HG03064 (cell line): Measurements from ENCODE around the gene KCNK15.

Source experiments
- ATAC-seq: cut with Tn5 transposase; IDR thresholded peaks from one replicate; pipeline ENCODE4 v1.9.1; 2021; ENCODE audit warnings: low read depth; ENCODE audit not compliant: unreplicated experiment

Gene KCNK15

GRCh38 chr20:44781118-44781517 lies 35.5 kb downstream of the KCNK15 start:
- no peak for ATAC-seq

DNA sequence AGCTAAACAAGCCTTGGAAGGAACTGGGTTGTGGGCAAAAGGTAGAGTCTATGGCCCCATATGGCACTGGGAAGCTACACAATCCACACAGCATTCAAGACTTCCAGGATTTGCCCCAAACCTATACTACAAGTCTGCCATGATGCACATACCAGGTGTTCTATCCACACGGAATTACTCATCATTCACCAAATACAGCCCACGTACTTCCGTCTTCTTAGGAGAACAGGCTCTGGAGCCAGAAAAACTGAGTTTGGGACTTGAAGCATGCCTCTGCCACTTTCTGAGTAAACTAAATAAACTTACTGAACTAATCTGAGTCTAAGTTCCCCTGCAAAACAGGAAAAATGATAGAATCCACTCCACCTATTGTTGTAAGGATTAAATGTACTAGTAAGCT lies 36.1 kb downstream of the KCNK15 start:
- no peak for ATAC-seq

DNA sequence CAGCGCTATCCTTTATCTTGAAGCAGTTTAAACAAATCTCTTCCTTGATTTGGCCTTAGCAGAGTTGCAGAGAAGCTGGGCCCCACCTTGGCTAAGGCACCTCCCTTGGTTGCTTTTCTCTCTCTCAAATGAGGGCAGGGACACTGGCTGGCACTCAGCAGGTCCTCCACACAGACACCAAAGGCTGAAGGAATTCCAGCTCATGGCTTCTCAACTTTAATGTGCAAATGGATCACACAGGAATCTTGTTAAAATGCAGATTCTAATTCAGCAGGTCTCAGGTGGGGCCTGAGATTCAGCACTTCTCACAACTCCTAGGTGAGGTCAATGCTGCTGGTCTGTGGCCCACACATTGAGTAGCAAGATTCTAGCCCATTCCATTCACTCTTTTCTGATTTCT lies 39.0 kb downstream of the KCNK15 start:
- ATAC-seq, result no peak

GRCh38 chr20:44785768-44786167 lies 40.1 kb downstream of the KCNK15 start:
- no peak for ATAC-seq

- ATAC-seq, result no peak
Observed at GRCh38 chr20:44787299-44787698, 41.6 kb downstream of the KCNK15 start.

GRCh38 chr20:44788706-44789456 lies 43.2 kb downstream of the KCNK15 start:
- ATAC-seq, result no peak

DNA sequence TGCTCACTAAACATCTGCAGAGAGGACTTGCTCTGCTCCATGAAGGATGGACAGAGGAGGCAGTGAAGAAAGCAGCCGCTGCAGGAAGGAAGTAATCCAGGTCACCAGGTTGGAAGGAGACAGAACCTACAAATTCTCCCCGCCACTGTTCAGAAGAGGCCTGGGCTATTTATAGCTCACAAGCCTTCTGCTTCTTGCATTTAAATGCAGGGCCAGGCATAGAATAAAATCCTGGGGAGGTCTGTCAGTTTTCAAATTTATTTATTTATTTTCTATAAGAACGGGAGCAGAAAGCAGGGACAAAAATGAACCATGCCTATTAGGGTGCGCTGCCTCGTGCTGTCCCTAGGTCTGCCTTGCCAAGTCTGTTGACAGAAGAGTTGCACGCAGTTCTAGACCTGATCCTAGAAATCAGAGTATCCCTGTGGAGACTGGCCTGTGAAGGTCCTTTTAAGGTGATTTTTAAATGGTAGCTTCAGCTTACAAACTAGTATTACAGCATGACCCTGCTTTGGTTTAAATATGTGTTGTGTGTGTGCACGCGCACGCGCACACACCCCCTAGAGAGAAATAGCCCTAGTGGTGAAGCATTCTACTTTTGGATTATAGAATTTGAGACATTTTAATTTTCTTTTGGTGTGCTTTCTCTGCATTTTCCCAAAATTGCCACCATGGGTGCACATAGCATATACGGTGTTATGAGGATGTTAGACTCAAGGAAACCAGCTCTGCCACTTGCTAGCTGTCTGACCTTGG lies 45.2 kb downstream of the KCNK15 start:
- ATAC-seq, result no peak

- ATAC-seq, result no peak
Observed at GRCh38 chr20:44792796-44793195, 47.1 kb downstream of the KCNK15 start.

GRCh38 chr20:44795836-44796235 lies 50.2 kb downstream of the KCNK15 start:
- ATAC-seq, result no peak

DNA sequence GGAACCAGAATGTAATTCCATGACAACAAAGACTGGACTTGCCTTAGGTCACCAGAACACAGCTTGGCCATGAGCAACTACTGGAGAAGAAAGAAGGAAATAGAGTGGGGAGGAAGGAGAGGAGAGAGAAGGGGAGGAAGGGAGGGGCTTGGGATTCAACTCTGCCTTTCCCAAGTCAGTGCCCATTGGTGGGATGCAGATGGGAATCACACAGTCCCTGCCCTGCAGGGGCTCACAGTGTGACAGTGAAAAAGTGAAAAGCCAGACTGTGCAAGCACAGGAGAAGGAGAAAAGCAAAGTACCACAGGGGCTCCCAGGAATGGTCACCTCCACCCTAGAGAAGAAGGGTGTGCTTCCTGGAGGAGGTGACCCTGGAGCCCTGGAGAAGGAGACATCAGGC lies 50.6 kb downstream of the KCNK15 start:
- no peak for ATAC-seq

DNA sequence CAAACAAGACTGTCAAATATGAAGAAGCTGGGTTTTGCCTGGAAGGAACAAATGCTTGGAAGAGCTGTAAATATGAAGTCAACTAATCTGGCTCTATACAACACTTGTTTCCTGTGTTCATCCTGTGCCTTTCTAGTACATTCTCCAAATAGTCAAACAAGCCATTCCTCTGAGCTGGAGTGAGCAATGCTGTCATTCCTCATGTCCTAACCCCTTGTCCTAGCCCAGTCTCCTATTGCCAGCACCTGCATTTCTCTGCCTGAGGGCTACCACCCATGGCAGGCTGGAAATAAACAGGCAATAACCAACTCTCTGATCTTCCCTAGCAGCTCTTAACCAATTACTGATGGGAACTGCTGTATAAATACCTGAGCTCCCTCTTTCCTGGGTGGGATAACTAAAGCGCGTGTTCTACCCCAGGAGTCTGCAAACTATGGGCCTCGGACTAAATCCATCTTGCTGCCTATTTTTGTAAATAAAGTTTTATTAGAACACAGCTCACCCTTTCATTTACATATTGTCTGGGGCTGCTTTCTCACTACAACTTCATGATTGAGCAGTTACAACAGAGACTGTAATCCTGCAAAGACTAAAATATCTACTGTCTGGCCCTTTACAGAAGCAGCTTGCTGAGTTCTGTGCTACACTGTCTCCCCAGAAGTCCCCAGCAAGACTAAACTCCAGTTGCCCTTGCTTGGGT lies 51.2 kb downstream of the KCNK15 start:
- ATAC-seq, result no peak

DNA sequence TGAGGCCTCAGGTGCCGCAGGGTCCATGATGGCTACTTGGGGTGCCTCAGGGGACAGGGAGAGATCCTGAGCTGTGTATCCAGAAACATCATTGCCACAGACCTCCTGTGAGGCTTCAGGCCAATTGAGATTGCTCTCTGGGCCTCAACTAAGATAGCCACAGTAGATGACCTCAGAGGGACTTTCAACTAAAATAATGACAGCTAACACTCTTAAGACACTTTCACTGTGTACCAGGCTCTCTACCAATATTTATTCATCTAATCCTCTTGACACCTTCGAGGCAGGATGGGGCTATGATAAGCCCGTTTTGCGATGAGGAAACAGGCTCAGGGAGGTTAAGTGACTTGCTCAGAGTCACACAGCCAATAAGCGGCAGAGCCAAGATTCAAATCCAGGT lies 54.0 kb downstream of the KCNK15 start:
- no peak for ATAC-seq

GRCh38 chr20:44800391-44801046 lies 54.9 kb downstream of the KCNK15 start:
- ATAC-seq, result no peak
